EL (cell line): ENCODE data around the gene EML1.

ENCODE experiments used
- DNase-seq: peaks from one replicate; pipeline ENCODE4 v3.0.0-alpha.2; 2016

EML1 gene

DNA sequence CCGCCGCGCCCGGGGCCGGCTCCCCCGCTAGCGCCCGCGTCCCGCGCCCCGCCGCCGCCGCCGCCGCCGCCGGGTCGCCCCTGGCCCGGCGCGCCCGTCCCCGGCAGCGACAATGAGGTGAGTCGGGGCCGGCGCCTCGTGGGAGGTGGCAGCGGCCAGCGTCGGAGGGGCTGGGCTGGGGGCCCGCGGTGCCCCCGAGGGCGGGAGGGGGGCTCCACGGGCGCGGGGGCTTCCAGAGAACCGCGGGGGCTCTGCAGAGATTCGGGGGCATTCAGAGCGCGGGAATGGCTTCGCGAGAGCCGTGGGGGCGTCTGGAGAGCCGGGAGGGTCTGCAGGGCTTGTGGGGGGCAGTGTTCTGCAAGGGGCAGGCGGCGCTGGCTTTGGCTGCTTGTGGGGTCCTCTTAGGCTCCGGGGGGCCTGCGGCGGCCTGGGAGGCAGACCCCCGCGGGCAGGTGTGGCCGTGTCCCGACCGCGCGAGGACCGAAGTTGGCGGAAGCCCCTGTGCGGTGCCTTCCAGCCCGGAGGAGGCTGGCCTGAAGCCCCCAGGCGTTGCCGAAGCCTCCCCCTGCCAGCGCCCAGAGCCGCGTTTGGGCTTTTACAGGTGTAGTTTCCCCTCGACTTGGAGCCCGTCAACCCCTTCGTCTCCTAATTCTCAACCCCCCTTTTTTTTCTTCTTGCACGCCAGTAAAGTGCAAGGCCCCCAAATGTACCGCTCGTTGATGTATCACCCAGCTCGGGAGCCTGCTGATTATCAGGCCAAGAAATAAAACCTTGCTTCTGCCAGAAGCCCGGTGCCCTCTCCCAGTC, 178.9 kb downstream of the EML1 start:
- peak; percentile 24 for DNase-seq

DNA sequence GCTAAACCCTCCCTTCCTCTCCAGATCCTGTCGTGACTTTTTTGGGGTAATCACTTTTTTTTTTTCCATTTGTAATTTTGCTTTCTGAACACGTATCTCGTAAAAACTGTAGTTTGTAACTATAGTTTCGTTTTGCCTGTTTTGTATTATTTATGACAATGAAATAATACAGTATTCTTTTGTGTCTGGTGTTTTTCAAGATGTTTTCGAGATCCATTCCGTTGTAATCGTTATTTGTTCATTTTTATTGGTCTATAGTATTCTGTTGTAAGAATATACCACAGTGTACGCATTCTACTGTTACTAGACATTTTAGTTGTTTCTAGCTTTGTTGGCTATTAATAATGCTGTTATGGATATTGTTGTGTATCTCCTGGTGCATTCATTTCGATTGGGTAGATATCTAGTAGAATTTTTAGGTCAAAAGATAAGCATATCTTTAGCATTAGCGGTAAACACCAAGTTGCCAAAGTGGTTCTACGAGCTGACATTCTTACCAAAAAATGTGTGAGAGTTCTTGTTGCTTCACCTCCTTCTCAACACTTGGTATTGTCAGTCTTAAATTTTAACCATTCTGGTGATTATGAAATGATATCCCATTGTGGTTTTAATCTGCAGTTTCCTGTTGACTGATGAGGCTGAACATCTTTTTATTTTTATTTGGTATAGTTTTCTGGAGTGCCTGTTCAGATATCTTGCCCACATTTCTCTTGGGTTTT, 179.7 kb downstream of the EML1 start:
- DNase-seq = peak; percentile 19

DNA sequence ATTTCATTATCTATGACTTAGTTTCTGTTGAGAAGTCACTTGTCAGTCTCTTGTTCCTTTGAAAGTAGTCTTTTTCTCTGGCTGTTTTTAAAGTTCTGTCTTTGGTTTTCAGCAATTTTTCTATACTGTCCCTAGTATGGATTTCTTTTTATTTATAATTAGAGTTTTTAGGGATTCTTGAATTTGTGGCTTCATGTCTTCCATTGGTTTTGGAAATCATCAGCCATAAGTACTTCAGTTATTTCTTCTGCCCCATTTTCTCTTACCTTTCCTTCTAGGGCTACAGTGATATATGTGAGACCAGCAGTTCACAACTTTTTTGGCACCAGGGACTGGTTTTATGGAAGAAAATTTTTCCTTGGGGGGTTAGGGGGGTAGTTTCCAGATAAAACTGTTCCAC, 182.0 kb downstream of the EML1 start:
- DNase-seq = no peak

DNA sequence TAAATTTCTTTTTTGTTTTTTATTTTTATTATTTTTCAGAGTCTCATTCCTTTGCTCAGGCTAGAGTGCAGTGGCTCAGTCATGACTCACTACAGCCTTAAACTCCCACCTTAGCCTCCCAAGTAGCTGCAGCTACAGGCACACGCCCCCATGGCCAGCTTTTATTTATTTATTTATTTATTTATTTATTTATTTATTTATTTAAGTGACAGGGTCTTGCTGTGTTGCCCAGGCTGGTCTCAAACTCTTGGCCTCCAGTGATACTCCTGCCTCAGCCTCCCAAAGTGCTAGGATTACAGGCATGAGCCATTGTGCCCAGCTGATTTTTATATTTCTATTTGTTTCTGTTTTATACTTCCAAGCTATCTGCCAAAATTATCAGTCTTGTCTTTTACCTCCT, 182.8 kb downstream of the EML1 start:
- DNase-seq = no peak

DNA sequence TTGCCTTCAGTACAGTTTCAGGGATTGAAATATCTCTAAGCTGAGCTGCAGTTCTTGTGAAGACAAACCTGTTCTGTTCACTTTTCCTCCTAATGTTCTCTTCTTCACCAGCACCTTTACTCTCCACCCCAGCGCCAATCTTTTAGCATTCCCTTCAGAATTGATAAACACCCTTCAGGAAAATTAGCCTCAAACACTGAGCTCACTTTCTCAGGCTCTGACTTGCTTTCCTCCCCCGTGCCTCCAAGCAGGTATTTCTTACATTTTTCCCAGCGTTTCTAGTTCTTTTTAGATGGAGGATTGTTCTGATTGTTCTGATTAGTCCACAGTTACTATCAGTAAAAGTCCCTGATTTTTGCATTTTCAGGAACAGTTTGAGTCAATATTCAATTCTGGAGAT, 183.5 kb downstream of the EML1 start:
- DNase-seq = no peak

DNA sequence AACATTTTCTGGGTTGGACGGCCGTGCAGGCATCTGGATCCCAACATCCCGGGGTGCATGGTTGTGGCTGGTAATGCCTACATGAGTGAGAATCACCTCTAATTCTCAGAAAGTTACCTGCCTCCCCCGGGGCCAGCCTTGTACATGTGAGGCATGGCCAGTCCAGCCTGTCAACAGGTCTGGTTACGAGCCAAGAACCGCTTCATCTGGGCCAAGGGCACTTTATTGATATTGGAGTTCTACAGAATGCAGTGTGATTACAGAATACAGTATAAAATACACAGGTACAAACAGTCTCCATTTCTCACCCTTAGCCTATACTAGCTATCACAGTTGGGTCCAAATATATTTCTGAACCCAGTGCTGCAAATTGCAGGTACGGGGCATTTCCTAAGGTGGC, 187.1 kb downstream of the EML1 start:
- DNase-seq = no peak

DNA sequence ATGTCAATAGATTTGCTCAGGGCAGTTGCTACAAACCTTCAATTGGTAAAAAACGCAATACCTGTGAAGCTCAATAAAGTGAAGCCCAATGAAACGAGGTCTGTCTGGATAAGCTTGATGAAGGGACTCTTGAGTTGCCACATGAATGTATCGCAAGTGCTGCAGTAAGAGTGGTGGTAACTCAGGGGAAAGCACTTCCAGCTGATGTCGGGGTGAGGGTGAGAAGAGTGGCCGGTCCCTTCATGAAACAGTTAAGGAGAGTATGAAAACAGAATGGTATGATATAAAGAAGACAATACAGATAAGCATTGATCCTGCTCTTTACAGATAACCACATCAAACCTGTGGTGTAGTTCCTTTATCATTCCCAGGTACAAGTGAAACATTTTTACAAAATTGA, 188.6 kb downstream of the EML1 start:
- no peak for DNase-seq

DNA sequence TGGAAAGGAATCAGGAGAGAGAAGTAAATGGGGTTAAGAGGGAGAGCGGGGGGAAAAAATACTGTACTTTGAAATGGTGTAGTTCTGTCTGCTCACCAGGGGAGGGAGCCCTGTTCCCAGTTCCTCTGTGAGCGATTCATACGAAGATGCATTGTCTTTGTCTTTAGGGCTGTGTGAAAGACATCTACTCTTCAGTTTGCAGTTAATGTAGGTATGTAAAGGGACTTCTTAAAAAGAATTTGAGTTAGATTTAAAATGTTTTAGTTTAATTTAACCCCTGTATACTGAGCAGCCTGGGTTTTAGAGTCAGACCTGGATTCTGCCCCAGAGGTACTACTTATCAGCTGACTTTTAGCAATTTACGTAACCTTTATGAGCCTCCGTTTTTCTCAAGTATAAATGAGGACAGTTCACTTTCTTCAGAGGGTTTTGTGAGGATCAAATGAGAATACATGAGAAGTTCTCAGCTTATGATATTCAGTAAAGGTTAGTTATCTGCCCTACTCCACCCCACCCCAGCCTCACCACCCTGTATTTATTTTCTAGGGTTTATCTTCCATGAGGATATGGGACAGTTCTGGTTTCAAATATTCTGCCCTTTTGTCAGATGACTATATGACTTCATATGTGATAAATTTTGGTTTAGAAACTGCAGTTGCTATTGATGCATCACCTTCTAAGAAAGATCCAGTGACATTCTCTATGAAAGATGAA, 189.5 kb downstream of the EML1 start:
- DNase-seq = peak; percentile 66

DNA sequence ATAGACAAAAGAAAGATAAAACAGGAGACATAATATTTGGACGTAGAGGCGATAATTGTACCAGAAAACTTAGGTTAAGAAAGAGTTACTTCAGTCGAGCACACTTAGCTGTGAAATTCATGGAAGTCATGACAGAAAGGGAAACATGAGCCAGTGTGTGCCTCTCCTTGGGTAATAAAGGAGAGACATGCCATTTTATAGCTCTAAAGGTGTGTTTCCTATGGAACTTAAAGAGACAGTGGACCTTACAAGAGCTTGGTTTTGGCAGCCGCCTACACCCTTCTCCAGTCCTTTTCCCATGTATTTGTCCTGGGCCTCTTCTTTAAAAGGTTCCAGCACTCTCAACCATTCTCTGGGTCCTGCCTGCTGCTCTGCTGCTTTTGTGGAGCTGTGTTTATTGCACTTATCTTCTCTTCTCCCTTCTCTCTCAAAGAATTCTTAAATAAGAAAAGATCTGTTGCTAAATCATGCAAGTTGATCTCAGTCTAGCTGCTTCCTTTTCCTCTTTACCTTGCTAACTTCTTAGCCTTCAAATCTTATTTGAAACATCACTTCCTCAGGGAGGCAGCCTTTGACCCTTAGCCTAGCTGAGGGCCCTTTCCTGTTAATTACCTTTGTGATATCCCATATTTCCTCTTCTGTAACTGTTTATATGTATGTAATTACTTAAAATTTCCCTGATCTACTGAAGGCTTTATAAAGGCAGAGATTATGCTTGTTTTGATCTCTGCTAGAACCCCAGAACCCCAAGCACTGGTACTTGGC, 190.2 kb downstream of the EML1 start:
- DNase-seq = no peak

DNA sequence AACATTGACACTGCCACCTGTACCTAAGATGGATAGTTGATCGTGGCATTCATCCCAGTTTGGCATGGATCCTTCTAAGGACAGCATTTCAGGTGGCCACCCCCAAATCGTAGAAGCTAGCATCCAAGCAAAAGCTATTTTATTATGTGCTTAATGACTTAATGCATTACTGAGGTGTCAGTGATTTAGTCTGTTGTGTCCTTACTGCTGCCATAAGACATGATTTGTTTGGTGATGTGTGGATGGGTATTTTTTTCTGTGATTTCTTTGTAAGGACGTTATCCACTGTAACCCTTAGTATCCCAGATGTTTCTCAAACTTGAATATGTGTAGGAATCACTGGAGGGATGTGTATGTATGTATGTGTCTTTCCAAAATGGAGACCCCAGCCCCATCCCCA, 190.8 kb downstream of the EML1 start:
- DNase-seq = no peak

DNA sequence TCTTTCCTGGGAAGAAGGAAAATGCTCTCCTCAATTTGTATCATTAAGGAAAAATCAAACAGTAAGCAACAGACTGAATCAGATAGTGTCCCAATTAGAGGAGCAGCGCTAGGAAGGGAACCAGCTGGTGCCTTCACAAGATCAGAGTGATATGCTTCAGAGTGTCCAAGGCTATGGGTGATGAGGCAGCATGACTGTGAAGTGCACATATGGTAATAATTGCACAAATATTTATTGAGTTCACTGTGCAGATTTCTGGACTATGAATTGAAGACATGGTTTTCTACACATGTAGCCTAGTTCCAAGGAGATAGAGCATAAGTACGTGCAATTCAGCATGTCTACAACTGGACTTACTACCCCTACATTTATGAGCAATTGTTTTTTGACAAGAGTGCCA, 193.2 kb downstream of the EML1 start:
- DNase-seq = peak; percentile 78

DNA sequence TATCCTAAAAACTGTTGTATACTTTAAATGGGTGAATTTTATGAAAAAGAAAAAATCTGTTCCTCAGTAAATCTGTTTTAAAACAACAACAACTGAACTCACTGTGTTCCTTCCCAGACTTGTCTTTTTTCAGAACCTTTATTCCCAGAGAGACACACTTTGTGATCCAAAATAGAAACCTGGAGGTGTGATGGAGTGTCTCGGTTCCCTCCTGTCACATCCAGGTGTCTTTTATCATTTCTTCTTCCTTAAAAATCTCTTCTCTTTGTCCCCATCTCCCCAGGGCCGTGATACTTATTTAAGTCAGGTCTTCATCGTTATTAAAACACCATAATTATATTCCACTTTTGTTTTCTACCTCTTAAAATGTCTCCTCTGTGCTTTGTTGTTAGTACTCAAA, 195.8 kb downstream of the EML1 start:
- no peak for DNase-seq

DNA sequence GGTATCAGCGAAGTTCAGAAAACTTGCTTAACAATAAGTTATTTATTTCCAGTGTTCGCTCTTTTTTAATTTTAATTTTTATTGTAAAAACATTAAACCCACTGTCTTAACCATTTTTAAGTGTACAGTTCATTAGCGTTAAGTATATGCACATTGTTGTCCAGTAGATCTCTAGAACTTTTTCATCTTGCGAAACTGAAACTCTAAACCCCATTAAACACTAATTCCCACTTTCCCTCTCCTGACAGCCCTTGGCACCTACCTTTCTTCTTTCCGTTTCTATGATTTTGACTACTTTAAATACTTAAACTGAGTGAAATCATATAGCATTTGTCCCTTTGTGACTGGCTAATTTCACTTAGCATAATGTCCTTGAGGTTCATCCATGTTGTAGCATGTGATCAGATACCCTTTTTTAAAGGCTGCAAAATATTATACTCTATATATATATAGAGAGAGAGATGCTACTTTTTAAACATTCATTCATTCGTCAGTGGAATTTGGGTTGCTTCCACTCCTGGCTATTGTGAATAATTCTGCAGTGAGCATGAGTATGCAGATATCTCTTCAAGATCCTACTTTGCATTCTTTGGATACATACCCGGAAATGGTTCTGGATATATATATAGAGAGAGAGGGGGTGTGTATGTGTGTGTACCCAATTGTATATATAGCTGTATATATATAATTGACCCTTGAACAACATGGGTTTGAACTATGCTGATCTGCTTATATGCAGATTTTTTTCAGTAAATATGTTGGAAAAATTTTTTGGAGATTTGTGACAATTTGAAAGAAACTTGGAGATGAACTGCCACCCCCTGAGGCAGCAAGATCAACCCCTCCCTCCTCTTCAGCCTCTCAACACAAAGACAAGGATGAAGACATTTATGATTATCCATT, 197.3 kb downstream of the EML1 start:
- DNase-seq = no peak

DNA sequence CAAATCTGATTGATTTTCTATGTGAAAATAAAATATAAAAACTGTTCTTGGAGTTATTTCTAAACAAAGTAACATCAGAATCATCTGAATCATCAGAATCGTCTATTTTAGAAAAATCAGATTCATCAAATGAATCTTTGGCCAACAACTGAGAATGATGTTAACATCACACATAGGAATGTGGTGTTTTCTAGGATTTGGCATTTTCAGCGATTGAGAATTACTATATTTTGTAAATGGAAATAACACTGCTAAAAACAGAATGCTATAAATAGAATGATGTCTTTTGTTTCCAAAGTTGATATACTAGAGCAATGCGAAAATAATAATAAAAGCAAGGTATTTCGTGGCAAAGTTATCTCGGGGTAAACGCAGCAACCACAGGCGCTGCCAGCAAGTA, 198.1 kb downstream of the EML1 start:
- DNase-seq = no peak
